Fibroblast of gingiva (primary cell): ENCODE measurements around the gene HMG20B.
A peak's percentile ranks its signal among the peaks of the same experiment; 100 is the strongest.

Source experiments
- DNase-seq: peaks from one replicate; pipeline ENCODE4 v3.0.0-alpha.2; 2011; ENCODE audit warnings: low read depth

The HMG20B gene

DNA sequence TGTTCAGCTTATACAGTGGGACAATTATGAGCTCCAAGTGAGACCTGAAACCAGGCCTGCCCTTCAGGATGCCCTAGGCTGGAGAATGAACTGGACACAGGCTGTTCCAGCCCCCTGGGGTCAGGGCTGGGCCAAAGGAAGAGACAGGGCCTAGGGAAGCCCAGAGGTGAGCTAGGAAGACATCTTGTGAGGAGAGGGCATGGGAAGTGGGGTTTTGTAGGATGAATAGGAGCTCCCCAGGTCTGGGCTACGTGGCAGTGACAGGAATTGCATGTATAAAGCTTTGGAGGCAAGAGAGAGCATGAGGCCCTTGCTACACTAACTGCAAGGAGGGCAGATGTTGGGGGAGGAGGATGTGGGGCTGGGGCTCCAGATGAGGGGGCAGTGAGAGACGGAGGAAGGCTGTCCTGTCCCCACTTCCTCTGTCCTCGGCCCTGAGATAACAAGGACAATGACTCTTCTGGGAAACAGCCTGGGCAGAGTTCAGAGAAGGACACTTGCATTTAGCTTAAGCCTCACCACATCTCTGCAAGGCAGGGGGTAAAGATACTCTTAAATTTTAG, 35.4 kb downstream of the HMG20B start:
- no peak for DNase-seq

DNA sequence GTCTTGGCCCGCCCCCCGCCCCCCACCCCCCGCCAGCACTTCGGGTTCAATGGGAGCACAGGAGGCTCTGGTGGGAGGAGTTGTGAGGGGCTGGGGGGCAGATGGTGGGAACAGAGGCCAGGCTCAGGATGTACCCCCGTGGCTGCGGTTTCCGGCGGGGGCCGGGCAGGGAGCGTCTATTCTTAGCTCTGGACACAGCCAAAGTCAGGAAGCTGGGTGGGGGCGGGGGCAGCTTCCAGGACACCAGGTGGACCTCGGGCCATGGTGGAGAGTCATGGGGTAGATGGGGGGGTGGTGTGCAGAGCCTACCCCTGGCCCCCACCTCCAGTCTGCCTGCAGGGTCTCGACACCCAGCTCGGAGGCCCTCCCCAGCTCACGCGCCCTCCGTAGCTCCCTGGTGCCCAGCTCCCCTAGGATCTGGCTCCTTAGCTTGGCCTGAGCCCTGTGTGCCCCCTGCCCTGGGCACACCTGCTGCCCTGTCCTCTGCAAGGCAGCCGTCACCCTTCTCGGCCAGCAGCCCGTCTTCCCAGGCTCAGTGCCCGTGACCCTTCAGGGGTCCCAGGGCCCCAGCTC, 36.1 kb downstream of the HMG20B start:
- DNase-seq, result no peak

DNA sequence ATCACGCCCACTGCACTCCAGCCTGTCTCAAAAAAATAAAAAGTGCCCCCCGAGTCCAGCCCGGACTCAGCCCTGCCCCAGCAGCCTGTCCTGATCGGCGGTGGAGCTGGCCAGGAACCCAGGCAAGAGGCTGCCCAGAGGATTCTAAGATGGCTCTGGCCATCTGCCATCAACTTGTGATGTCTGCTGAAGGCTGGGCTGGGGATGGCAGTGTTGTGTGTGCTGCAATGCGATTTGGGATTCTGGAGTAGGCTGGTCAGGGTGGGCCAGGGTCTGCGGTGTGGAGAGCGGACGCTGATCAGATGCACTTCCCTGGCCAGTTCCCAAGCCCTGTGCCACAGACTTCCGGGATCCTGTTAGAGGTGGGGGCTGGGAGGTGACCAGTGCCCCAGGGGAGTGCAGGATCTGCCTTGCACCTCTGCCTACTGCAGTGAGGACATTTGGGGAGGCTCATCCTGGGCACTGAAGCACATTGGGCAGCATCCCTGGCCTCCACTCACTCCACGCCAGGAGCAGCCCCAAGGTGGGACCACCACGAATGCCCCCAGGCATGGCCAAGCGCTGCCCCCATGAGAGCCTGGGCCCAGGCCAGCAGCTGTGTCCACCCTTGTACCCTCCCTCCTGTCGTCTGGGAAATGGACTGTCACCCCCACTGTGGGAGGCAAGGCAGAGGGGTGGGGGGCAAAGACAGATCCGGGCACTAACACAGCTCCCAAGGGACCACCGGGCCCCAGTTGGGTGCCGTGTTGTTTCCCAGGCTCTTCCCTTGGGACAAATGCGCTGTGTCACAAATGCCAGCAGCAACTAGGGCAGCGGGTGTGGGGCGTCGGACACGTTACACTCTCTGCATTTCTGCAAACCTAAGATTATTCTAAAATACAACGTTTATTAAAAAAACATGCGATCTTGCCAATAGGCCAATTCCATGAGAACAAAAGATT, 37.3 kb downstream of the HMG20B start:
- peak; percentile 27 for DNase-seq

DNA sequence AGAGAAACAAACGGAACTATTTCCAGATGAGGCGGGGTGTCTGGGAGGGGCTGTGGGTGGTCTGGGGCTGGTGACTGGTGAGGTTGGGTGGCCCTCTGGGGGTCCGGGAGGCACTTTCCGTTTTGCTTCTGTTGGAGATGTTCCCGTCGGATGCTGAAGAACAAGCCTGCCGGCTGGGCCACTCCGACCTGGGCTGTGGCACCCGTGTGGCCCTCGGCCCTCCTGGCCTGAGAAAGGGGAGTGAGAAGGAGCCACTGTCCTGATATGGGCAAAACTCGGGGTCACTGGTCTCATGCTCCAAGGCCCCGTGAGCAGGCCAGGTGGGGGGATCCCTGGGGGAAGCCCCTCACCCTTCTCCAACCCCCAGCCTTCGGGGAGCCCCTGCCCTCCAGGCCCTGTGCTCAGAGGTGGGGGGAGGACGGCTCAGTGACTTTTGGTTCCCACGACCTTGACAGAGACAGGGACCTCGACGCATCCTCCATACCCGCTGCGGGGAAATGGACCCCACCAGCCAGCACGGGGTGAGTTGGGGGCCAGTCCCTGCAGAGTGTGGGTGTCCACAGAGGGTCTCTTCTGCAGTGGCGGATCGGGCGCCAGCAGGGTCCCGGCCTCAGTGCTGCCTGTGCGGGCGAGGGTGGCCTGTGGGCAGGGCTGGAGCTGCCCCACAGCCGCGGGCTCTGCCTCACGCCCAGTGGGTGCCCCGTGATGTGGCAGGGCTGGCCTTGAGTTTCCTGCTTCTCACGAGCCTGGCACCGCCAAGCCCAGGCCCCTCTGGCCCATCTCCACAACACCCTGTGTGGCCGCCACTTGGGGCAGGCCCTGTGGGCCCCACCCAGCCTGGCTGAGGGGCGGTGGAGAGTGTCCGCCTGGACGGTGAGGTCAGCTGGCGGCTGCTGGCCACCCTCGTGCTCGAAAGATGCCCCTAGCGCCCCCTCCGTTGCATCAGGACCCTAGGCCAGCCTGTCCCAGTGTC, 38.3 kb downstream of the HMG20B start:
- DNase-seq, result no peak

DNA sequence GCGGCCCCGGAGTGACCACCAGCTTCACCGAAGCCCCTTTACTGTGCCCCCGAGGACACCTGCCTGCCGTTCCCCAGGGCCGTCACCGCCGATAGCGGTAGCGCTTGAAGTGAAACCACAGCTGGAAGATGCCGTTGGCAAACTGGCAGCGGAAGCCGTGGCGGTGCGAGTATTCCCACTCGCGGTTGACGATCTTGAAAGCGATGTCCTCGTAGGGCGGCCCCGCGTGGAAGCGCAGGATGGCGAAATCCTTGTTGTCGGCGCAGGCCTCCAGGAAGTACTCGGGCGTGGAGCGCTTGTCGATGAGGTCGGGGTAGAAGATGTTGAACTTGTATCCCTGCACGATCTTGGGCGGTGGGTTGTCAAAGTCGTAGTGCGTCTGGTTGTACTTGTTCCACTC, 39.1 kb downstream of the HMG20B start:
- no peak for DNase-seq

DNA sequence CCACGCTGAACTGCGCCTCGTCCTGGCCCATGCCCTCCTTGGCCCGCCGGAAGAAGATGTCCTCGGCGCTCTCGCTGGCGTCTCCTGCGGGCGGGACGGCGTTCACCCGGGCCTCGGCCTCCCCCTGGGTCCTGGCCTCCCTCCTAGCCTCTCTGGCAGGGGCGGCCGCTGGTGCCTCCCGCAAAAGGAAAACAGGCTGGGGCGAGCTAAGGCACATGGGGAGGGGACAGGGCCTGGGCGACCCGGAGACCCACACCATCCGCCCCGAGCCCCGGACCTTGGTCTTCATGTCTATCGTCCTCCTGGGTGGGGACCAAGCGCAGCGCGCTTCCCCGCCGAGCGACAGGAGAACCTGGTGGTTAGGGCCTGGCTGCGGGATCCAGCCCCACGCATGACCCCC, 39.6 kb downstream of the HMG20B start:
- no peak for DNase-seq

DNA sequence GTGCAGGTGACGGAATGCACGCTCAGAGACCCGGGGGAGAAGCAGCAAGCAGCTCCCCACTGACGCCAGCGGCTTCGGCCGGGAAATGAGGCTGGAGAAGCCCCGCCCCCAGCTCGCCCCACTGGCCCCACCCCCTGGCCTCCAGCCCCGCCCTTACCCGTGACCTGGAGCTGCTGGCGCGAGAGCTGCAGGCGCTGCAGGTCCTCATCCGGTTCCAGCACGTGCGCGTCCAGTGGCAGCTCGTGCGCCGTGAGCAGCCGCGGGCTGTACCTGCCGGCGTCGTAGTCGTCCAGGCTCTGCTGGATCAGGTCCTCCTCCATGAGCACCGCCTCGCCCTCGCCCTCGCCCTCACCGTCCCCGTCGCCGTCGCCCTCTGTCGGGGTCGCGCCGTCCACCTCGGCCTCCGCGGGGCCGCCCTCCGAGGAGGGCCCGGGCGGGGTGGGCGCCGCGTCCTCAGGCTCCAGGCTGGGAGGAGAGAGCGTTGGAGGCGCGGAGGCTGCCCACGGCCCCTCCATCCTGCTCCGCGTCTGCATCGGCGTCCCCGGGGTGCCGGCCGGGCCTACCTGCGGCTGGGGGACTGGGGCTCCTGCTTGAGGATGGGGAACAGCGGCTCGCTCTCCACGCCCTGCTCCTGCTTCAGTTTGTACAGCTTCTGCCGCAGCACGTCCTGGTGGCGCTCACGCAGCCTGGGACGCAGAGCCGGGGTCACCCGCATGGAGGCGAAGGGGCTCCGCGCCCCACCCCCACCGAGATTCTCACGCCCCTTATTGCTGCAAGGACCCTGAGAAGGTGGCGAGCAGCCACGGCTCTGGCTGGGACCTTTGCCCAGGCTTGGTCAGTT, 40.4 kb downstream of the HMG20B start:
- DNase-seq, result no peak

DNA sequence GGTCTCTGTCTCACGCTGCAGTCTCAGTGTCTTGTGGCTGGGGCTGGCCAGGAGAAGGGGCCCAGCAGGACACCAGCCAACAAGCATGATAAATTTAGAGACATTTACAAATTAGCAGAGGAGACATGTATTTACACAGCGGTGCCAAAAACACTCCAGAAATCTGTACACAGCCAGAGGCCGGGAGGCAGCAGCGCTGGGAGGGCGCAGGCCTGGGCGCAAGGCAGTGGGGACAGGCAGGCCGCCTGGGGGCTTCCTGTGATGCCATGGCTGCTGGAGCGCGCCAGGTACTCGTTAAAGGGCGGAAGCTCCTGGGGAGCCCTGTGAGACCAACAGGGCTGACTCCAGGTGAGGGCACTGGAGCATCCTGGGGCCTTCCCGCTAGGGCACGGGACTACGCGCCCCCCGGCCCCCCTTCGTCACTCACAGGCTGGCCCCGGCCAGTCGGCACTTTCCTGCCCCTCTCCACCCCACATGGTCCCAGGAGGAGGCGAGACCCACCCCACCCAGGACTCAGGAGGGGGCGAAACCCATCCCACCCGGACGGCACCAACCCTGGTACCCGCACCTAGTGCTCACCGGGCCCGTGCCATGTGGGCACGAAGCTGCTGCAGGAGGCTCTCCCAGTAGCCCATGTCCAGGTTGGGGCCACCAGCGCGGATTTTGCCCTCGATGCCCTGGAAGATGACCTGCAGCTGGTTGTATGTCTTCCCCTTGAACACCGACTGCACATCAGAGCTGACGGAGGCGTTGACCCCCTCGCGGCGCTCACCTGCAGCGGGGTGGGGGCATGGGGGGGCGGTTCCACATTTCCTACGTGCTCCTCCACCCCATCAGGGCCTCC, 41.3 kb downstream of the HMG20B start:
- DNase-seq, result no peak

DNA sequence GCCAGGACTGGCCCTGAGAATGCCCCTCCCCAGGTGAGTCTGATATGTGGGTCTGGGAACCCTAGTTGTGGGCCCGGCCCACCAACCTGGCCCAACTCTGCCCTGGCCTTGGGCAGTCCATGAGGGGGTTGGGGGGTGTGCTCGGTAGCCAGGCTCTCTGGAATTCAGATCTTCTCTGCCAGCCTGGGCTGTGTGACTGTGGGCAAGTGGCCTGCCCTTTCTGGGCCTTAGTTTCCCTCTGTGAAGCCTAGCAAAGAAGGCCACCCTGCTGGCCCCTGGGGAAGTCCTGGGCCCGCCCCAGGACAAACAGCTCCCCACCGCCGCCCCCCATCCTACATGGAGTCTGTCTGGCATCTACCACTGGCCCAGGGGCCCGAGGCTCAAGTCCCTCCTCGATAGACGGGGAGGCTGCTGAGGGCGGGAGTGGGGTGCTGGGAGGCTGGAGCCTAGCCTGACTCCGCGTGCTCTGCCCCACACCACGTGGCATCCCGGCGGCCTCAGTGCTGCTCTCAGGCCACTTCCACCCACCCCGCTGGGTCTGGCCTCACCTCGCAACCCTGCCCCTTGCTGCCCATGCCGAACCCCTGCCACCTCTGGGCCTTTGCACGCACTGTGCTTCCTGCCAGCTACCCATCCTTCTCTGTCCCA, 42.2 kb downstream of the HMG20B start:
- DNase-seq, result no peak

DNA sequence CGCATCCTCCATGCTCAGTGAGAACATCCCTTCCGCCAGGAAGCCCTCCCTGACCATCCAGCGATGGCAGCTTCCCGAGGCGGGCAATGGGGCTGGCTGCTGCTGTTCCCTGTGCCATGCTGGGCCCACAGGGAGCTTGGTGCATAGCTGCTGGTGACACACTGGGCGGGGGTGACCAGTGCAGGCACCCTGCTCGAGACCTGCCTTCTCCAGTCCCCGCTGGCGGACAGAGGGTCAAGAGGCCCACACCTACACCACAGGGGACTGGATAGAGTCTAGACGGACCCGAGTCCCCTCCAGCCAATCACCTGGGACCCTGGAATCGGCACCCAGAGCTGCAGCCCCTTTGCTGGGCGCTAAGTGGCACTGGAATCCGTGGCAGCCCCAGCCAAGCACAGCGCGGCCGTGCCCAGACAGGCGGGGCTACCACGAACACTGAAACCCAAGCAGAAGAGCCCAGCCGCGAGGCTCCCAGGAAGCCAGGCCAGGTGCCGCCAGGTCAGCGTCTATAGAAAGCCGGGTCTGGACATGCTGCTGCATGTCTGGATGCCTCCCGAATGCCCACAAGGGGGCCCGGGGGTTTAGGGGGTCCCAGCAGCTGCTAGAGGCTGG, 42.9 kb downstream of the HMG20B start:
- DNase-seq, result no peak

DNA sequence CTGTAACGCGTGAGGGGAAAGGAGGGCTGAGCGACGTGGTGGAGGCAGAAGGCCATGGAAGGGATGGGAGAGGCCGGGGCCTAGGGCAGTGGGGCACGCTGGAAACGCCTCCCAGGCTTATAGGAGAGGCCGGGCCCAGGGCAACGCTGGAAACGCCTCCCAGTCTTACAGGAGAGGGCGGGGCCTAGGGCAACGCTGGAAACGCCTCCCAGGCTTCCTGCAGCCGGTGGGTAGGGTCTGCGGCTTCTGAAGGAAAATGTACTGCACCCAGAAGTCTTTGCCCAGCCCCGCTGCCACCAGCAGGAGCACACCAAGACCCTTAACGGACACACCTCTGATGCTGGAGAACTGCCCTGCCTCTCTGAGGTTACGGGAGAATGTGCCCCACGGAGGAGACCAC, 44.7 kb downstream of the HMG20B start:
- no peak for DNase-seq

DNA sequence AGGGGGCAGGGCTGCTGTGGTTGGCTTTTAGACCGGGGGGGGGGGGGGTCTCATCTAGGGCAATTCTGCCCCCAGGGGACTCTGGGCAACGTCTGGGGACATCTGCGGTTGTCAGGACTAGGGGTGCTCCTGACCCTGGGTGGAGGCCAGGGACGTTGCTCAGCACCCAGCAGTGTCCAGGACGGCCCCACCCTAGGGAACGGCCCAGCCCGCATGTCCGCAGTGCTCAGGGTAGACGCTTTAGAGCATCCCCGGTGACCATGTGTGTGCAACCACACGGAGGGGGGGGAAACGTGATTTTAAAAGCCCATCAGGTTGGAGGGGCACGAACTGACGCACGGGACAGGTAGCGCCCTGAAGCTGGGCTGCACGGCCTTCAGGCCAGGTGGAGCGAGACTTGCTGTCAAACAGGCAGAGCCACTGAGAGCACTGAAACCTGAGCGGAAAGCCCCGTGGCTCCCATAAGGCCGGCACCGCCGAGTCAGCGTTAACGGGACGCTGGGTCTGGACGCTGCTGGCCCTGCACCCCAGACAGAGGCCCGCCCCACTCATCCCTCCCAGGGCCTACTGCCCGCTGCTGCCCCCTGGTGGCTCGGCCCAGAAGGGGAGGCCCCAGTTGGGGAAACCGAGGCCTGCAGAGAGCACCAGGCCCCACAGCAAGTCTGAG, 45.5 kb downstream of the HMG20B start:
- DNase-seq, result peak; percentile 71

DNA sequence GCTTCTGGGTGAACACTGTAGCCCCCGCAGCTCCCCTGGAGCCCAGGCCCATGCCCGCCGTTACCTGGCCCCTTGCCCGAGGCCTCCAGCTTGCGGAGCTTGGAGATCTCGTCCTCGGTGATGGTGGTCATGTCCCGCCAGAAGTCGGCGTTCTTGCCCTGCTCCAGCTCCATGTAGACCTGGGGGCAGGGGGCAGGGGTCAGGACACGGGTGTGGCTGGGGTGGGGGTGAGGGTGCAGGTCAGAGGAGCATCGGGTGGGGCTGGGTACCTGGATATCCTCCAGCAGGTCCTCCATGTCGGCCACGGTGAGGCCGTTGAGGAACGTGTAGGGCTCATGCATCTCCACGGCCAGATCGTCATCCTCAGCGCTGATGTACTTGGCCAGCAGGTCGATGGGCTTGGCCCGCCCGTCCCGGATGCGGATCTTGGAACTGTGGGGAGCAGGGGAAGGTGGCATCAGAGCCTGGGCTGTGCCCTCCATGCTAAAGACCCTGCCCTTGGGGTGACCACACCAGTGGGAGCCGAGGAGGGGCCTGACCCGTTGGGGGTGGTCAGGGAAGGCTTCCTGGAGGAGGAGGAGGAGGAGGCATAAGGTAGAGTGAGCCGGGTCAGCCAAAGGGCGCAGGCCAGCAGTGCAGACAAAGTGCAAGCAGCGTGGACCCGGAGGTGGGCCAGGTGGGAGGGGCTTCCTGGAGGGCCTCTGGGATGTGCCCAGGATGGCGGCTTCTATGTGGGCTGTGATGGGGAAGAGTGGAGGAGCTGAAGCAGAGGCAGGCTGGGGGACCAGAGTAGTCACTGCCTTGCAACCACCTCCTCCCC, 46.3 kb downstream of the HMG20B start:
- no peak for DNase-seq

DNA sequence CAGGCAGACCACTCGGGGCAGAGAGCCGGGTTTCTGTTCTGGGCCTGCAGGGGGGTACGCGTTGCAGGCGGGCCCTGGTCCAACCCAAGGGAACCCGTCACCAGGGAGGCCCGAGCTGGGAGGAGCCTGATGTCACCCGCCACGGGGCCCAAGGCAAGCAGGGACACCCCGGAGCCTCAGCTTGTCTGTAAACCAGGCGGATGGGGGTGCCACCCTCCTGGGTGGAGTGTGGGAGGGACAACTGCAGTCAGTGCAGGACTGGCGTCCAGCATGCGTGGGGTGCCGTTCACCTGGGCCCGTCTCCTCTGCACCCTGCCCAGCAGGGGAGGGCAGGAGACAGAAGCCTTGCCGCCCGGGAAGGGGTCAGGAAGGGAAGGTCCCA, 46.9 kb downstream of the HMG20B start:
- DNase-seq, result no peak

DNA sequence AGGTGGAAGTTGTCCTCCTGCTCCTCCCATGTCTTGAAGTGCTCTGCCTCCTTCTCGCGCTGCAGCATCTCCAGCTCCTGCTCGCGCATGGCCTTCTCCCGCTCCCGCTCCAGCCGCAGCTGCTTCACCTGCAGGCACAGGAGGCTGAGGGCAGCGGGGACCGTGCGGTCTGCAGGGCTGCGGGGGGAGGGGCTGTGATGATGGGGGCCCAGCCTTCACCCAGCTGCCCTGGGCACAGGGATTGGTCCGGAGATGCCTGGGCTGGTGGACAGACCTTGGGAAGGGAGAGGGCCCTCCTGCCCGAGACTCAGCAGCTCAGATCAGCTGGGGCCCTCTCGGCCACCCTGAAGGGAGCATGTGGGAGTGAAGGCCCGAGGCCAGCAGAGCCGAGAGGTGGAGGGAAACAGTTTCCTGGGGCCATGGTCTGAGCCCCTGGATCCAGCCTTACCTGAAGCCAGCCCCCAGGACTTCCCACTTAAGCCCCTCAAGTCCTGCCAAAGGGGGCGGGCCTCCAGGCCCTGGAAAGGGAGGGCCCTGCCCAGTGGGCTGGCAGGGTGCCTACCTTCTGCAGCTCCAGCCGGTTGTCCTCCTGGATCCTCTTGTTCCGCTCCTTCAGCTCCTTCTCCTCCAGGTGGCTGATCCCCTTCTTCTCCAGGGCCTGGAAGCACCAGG, 47.5 kb downstream of the HMG20B start:
- DNase-seq, result no peak

DNA sequence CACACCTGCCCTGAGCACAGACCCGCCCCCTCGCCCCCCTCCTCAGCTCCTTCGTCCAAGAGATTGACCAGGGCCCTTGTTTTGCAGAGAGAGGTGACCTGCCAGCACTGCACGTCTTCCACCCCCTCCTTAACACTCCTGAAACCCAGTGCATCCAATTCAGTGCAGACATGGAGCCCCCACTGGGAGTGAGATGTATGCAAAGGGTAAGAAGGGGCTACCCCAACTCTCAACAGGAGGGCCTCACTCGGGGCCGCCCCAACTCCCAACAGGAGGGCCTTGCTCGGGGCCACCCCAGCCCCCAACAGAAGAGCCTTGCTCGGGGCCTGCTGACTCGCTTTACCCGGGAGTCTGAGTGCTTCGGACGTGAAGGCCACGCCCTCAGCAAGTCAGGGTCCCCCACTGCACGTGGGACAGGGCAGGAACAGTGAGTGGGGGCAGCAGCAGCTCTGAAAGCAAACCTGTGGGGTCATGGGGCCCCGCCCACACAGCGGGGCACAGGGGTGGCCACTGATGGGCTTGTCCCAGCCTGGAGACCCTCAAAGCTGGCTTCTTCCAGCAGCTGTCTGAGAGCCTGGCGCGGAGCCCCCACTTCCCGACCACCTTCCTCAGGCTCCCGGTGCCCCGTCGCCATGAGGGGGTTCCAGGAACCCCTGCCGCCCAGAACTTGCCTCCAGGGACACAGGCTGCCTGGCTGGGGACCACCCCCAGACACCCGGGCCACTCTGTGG, 48.2 kb downstream of the HMG20B start:
- no peak for DNase-seq

DNA sequence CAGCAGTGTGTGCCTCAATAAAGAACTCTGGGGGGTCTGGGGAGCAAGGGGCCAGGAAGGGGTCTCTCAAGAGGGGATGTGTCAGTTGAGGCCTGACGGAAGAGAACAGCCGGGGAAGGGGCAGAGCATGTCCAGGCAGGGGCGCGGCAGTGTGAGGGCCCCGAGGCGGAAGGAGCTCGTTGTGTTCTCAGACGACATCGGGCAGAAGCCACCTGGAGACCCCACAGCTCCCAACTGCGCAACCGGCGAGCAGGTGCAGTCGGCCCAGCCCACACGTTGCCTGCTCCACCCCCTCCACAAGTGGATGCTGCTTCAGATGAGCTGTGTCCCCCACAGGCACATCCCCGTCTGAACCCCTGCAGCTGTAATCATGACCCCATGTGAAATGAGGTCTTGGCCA, 48.9 kb downstream of the HMG20B start:
- DNase-seq, result no peak
